Loucy (cell line): ENCODE results near the gene ATAD2B.
"Not testable (repeated sequence)": the region's sequence is repeated elsewhere in the genome, so short reads cannot be mapped to it uniquely, and the experiment has no call there.

Source experiments
- CTCF ChIP-seq: fragments of 200-600 bp; sonication (generic); conservative IDR thresholded peaks from 2 replicates; pipeline ENCODE4 v1.5.1; 2014; ENCODE audit warnings: mild to moderate bottlenecking, antibody characterized with exemption, low read length
- EZH2phosphoT487 ChIP-seq: fragments of 200-600 bp; IDR thresholded peaks from 2 replicates; pipeline ENCODE4 v1.6.1; 2018; ENCODE audit warnings: antibody characterized with exemption, mild to moderate bottlenecking, moderate library complexity, borderline replicate concordance

GRCh38 chr2:23736783-23737182, 190.1 kb downstream of the ATAD2B start:
- not testable (repeated sequence) for TF ChIP-seq CTCF, EZH2phosphoT487
